ENCODE measurements around the gene DCTN4. TPM values are rescaled to one million over a fixed set of nuclear protein-coding genes. Genes with fewer than 3 reads are reported as not detected.

DCTN4 gene
- total and polyA plus RNA-seq, 2 of the 8 experiments (the other 6 are each of a cell fraction or from before 2014, with no cell fraction given): 20.5 to 42.7 TPM

DNA sequence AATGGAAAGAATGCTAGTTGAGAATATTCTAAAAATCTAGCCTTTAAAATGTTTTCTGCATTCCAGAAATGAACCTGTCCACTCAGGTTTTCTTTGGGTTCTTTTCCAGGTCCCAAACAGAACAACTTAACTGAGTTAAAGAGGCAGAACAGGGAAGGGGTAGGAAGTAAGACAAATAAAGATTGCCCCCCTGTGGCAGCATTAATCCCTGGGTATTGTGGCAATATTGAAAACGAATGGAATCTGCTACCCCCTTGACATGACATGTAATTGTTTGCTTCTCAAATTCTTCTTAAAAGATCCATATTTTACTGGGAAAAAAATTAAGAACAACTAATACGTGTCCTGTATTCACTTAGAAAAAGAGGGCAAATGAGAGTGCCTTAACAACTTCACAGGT is 48.7 kb downstream of the DCTN4 start:
- H3K9ac ChIP-seq (replicated peaks in 1 of 4; ENCODE audit: extremely low read depth in 1 of 4, low read depth in 3 of 4, low read length in 3 of 4): no peak overlapping the region
- H3K14ac ChIP-seq (ENCODE audit: insufficient read length): no peak overlapping the region
- H4K20me1 ChIP-seq (replicated peaks in 1 of 2; ENCODE audit: control insufficient read depth in 1 of 2, insufficient read depth in 2 of 2, low read length in 2 of 2): no peaks in the 10 kb centered on the region
- DNase-seq (ENCODE audit: low read depth in 1 of 2, low spot score in 2 of 2): no peak
- H3K4me3 ChIP-seq (ENCODE audit: extremely low read depth in 1 of 4, insufficient read depth in 2 of 4, low read depth in 3 of 4, low read length in 4 of 4): no peak overlapping the region
- H4K91ac ChIP-seq (replicated peaks; ENCODE audit: insufficient read length, low read length): no peak overlapping the region
- no peak overlapping the region for H3K56ac ChIP-seq (replicated peaks; ENCODE audit: insufficient read length, low read depth, low read length)
- no peak overlapping the region for H3K4ac ChIP-seq (replicated peaks; ENCODE audit: insufficient read length, low read depth, low read length)
- CTCF ChIA-PET (ENCODE audit: partially characterized antibody): interaction anchor here (0.8 to 2.4 kb wide), 6 partner anchors 9 to 150 kb away, joined by 3 to 25 read pairs (median 3); partner anchors contain the start of gene RBM22
- no peaks in the 10 kb centered on the region for H3K9me3 ChIP-seq (ENCODE audit: insufficient read depth in 2 of 2, low read depth in 1 of 2, low read length in 1 of 2)
- H3K36me3 ChIP-seq (ENCODE audit: control insufficient read depth in 2 of 4, insufficient read depth in 4 of 4, low read length in 3 of 4): peaks cover 7 to 32% (median 14%) of the 10 kb centered on the region in 4 experiments
- no peaks in the 10 kb centered on the region for H3K79me1 ChIP-seq (ENCODE audit: low read depth, low read length)
- no peaks in the 10 kb centered on the region; a peak in 1 of 7 replicates for H3K27me3 ChIP-seq (replicated peaks in 1 of 4; ENCODE audit: control insufficient read depth in 3 of 4, extremely low read depth in 1 of 4, insufficient read depth in 3 of 4, low read length in 3 of 4)
- POLR2A ChIA-PET (ENCODE audit: partially characterized antibody): interaction anchor here (1.6 to 2.9 kb wide), 3 partner anchors 10 to 13 kb away, joined by 6 to 13 read pairs (median 9); partner anchors contain the start of gene RBM22
- H4K8ac ChIP-seq (ENCODE audit: extremely low read depth, insufficient read depth, low read length): no peak overlapping the region
- no peak overlapping the region for H2BK12ac ChIP-seq (ENCODE audit: low read depth, low read length)
- H3K27ac ChIP-seq (ENCODE audit: low read depth, low read length): no peak overlapping the region
- H3K23me2 ChIP-seq (ENCODE audit: low read depth, low read length): no peaks in the 10 kb centered on the region
- TF ChIP-seq ZNF274 (IDR thresholded peaks at IDR 0.05; ENCODE audit: borderline replicate concordance, extremely low read depth, low read length) (no peak), RAD21 (IDR thresholded peaks at IDR 0.05 in 1 of 2, conservative IDR thresholded peaks at IDR 0.05 in 1 of 2; ENCODE audit: low read depth in 2 of 2, low read length in 2 of 2) (peak; percentile 48 to 58)
- TF ChIP-seq, protein P1, sequence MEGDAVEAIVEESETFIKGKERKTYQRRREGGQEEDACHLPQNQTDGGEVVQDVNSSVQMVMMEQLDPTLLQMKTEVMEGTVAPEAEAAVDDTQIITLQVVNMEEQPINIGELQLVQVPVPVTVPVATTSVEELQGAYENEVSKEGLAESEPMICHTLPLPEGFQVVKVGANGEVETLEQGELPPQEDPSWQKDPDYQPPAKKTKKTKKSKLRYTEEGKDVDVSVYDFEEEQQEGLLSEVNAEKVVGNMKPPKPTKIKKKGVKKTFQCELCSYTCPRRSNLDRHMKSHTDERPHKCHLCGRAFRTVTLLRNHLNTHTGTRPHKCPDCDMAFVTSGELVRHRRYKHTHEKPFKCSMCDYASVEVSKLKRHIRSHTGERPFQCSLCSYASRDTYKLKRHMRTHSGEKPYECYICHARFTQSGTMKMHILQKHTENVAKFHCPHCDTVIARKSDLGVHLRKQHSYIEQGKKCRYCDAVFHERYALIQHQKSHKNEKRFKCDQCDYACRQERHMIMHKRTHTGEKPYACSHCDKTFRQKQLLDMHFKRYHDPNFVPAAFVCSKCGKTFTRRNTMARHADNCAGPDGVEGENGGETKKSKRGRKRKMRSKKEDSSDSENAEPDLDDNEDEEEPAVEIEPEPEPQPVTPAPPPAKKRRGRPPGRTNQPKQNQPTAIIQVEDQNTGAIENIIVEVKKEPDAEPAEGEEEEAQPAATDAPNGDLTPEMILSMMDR (IDR thresholded peaks at IDR 0.05; ENCODE audit: control extremely low read depth in 1 of 3, insufficient read depth in 1 of 3, low read depth in 1 of 3, low read length in 3 of 3): peak in 1 of 3 experiments; percentile 23; a peak in 2 of 4 replicates
- H2BK15ac ChIP-seq (ENCODE audit: low read length): no peak overlapping the region
- no peak overlapping the region for H2BK120ac ChIP-seq (replicated peaks; ENCODE audit: low read depth, low read length)
- H3K18ac ChIP-seq (ENCODE audit: extremely low read depth, low read length): no peak overlapping the region
- no peak overlapping the region for H3K23ac ChIP-seq (ENCODE audit: insufficient read length)
- no peak overlapping the region for H4K5ac ChIP-seq (ENCODE audit: insufficient read length, low read depth, low read length)
- 73% methylated on average over 2 of the region's 2 CpGs; no CpG with 5 or more reads in 1 of the 2 experiments for WGBS, 2 experiments (ENCODE audit: extremely low coverage in 1 of 2, insufficient coverage in 1 of 2, insufficient read length in 1 of 2, insufficient replicate concordance in 2 of 2, low coverage in 1 of 2, low lambda C conversion rate in 2 of 2, missing lambda C conversion rate in 1 of 2)
- no peaks in the 10 kb centered on the region for H3K79me2 ChIP-seq (ENCODE audit: control insufficient read depth in 1 of 2, insufficient read depth in 2 of 2, low read length in 2 of 2)
- H2AK5ac ChIP-seq (ENCODE audit: low read depth, low read length): no peak overlapping the region
- peaks cover 0 to 2% (median 0%) of the 10 kb centered on the region in 4 experiments; a peak in 1 of 7 replicates for H3K4me1 ChIP-seq (replicated peaks in 1 of 4; ENCODE audit: control insufficient read depth in 3 of 4, insufficient read depth in 4 of 4, low read length in 3 of 4)
- H2AFZ ChIP-seq (ENCODE audit: low read length): no peak overlapping the region
- H3K4me2 ChIP-seq (ENCODE audit: insufficient read depth in 1 of 2, low read depth in 2 of 2, low read length in 2 of 2): no peak overlapping the region
- FAIRE-seq: no peak
- no peak overlapping the region for H2BK5ac ChIP-seq (ENCODE audit: low read depth, low read length)
- no peak overlapping the region for H2BK20ac ChIP-seq (ENCODE audit: low read length)

All from H1 (cell line).